ENCODE data around the gene PATE3. TPM values are rescaled to one million over a fixed set of nuclear protein-coding genes. Genes with fewer than 3 reads are reported as not detected.

PATE3 gene
- total and polyA plus RNA-seq, 10 of the 15 experiments (the other 5 are each of a cell fraction or from before 2014, with no cell fraction given) = not detected

DNA sequence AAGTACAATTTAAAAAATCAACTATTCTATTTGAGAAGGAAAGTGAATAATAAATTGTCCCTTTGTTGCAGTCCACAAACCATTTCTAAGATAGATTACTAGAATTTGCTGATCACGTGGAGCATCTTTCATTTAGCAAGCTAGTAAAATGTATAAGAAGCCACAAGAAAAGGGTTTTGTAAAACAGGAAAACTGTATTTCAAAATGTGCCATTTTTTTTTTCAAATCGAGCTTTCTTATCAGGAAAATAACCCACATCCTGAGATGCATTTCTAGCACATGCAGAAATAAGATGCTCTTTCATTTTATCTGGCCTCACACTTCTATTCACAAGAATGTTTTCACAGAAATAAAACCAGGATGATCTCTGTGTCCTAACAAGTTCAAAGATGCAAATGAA is 3.2 kb upstream of the PATE3 start:
- RAD21 ChIA-PET (ENCODE audit: unreplicated experiment) = no interaction called here
- BruUV-seq (replicated peaks) = no TSS peak
- H3K4me3 ChIP-seq = no peak overlapping the region

DNA sequence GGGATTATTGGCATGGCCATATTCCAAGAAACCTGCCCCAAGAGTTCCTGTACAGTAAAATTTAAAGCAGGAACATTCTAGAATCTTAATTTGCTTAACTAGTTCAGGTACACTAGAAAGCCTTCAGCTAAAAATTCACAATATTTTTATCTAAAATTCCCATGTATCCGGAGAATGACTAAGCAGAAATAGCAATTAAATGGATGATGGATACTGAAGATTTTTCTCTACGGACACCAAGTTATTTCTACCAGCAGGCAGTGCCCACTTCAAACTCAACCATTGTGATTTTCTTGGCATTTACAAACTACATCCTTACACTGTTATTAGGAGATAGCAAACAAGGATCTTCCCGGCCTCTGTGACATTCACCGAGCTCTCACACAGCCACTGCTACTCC is 2.9 kb downstream of the PATE3 start:
- no peak for DNase-seq (ENCODE audit: low read depth, low spot score)
- Histone ChIP-seq H3K4me1 (ENCODE audit: control insufficient read depth, insufficient read depth, low read length) (no peaks in the 10 kb centered on the region), H3K27ac (ENCODE audit: control insufficient read depth, insufficient read depth) (no peak overlapping the region), H3K27me3 (replicated peaks in 1 of 2; ENCODE audit: control insufficient read depth in 2 of 2, insufficient read depth in 2 of 2, low read length in 1 of 2) (no peaks in the 10 kb centered on the region), H3K79me2 (ENCODE audit: control insufficient read depth, insufficient read depth, low read length) (no peaks in the 10 kb centered on the region), H3K4me3 (no peak overlapping the region), H3K36me3 (ENCODE audit: control insufficient read depth in 2 of 2, insufficient read depth in 2 of 2, low read length in 1 of 2) (no peaks in the 10 kb centered on the region), H3K9me3 (replicated peaks; ENCODE audit: control insufficient read depth, insufficient read depth, low read length) (no peaks in the 10 kb centered on the region), H3K9ac (ENCODE audit: control insufficient read depth, insufficient read depth, low read length) (no peak overlapping the region), H4K20me1 (ENCODE audit: control insufficient read depth, insufficient read depth) (no peaks in the 10 kb centered on the region), H3K4me2 (ENCODE audit: control insufficient read depth, insufficient read depth) (no peak overlapping the region), H2AFZ (ENCODE audit: control insufficient read depth, low read depth, low read length) (no peak overlapping the region)
- ChIA-PET SMC1A (ENCODE audit: uncharacterized antibody, unreplicated experiment) (no interaction called here), POLR2A (no interaction called here), CTCF (no interaction called here), RAD21 (ENCODE audit: unreplicated experiment) (no interaction called here)
- ATAC-seq = no peak
- FAIRE-seq = no peak
- no TSS peak for BruUV-seq (replicated peaks)
- intact Hi-C loops (cut with micrococcal nuclease; ENCODE audit: unreplicated experiment) = no loop called here
- 66% methylated on average over 4 of the region's 4 CpGs for WGBS (ENCODE audit: insufficient coverage, insufficient replicate concordance, low lambda C conversion rate, missing lambda C conversion rate)
- in situ Hi-C loops (cut with MboI) = no loop called here
- no peak for TF ChIP-seq SP1 (IDR thresholded peaks at IDR 0.05; ENCODE audit: low read depth, low read length)
- no peak for TF ChIP-seq BRCA1 (IDR thresholded peaks at IDR 0.05; ENCODE audit: low read depth, low read length)
- no peak for TF ChIP-seq JUNB (IDR thresholded peaks at IDR 0.05)
- TF ChIP-seq, protein P1, sequence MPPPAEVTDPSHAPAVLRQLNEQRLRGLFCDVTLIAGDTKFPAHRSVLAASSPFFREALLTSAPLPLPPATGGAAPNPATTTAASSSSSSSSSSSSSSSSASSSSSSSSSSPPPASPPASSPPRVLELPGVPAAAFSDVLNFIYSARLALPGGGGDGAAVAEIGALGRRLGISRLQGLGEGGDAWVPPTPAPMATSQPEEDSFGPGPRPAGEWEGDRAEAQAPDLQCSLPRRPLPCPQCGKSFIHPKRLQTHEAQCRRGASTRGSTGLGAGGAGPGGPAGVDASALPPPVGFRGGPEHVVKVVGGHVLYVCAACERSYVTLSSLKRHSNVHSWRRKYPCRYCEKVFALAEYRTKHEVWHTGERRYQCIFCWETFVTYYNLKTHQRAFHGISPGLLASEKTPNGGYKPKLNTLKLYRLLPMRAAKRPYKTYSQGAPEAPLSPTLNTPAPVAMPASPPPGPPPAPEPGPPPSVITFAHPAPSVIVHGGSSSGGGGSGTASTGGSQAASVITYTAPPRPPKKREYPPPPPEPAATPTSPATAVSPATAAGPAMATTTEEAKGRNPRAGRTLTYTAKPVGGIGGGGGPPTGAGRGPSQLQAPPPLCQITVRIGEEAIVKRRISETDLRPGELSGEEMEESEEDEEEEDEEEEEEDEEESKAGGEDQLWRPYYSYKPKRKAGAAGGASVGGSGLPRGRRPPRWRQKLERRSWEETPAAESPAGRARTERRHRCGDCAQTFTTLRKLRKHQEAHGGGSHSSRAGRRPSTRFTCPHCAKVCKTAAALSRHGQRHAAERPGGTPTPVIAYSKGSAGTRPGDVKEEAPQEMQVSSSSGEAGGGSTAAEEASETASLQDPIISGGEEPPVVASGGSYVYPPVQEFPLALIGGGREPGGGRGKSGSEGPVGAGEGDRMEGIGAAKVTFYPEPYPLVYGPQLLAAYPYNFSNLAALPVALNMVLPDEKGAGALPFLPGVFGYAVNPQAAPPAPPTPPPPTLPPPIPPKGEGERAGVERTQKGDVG (CRISPR knock-in tag; IDR thresholded peaks at IDR 0.05) = no peak
- TF ChIP-seq TBL1XR1 (IDR thresholded peaks at IDR 0.05; ENCODE audit: low read depth, low read length) = no peak
- TF ChIP-seq, protein P2, sequence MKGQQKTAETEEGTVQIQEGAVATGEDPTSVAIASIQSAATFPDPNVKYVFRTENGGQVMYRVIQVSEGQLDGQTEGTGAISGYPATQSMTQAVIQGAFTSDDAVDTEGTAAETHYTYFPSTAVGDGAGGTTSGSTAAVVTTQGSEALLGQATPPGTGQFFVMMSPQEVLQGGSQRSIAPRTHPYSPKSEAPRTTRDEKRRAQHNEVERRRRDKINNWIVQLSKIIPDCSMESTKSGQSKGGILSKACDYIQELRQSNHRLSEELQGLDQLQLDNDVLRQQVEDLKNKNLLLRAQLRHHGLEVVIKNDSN (IDR thresholded peaks at IDR 0.05; ENCODE audit: borderline replicate concordance, extremely low read length, insufficient read depth, low read depth, low read length) = no peak
- TF ChIP-seq, protein P3, sequence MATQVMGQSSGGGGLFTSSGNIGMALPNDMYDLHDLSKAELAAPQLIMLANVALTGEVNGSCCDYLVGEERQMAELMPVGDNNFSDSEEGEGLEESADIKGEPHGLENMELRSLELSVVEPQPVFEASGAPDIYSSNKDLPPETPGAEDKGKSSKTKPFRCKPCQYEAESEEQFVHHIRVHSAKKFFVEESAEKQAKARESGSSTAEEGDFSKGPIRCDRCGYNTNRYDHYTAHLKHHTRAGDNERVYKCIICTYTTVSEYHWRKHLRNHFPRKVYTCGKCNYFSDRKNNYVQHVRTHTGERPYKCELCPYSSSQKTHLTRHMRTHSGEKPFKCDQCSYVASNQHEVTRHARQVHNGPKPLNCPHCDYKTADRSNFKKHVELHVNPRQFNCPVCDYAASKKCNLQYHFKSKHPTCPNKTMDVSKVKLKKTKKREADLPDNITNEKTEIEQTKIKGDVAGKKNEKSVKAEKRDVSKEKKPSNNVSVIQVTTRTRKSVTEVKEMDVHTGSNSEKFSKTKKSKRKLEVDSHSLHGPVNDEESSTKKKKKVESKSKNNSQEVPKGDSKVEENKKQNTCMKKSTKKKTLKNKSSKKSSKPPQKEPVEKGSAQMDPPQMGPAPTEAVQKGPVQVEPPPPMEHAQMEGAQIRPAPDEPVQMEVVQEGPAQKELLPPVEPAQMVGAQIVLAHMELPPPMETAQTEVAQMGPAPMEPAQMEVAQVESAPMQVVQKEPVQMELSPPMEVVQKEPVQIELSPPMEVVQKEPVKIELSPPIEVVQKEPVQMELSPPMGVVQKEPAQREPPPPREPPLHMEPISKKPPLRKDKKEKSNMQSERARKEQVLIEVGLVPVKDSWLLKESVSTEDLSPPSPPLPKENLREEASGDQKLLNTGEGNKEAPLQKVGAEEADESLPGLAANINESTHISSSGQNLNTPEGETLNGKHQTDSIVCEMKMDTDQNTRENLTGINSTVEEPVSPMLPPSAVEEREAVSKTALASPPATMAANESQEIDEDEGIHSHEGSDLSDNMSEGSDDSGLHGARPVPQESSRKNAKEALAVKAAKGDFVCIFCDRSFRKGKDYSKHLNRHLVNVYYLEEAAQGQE (IDR thresholded peaks at IDR 0.05; ENCODE audit: low read depth, low read length) = no peak

More for the DNA sequence above, 3.2 kb upstream of the PATE3 start:
- Histone ChIP-seq H3K27me3 (replicated peaks in 1 of 2; ENCODE audit: control insufficient read depth in 2 of 2, insufficient read depth in 2 of 2, low read length in 1 of 2) (no peaks in the 10 kb centered on the region), H3K27ac (ENCODE audit: control insufficient read depth, insufficient read depth) (no peak overlapping the region), H2AFZ (ENCODE audit: control insufficient read depth, low read depth, low read length) (no peak overlapping the region), H3K9ac (ENCODE audit: control insufficient read depth, insufficient read depth, low read length) (no peak overlapping the region), H3K36me3 (ENCODE audit: control insufficient read depth in 2 of 2, insufficient read depth in 2 of 2, low read length in 1 of 2) (no peaks in the 10 kb centered on the region), H3K4me2 (ENCODE audit: control insufficient read depth, insufficient read depth) (no peak overlapping the region), H3K79me2 (ENCODE audit: control insufficient read depth, insufficient read depth, low read length) (no peaks in the 10 kb centered on the region), H3K9me3 (replicated peaks; ENCODE audit: control insufficient read depth, insufficient read depth, low read length) (no peaks in the 10 kb centered on the region), H4K20me1 (ENCODE audit: control insufficient read depth, insufficient read depth) (no peaks in the 10 kb centered on the region), H3K4me1 (ENCODE audit: control insufficient read depth, insufficient read depth, low read length) (no peaks in the 10 kb centered on the region)
- ChIA-PET SMC1A (ENCODE audit: uncharacterized antibody, unreplicated experiment) (no interaction called here), CTCF (no interaction called here), POLR2A (no interaction called here)
- FAIRE-seq (no peak), ATAC-seq (no peak), DNase-seq (ENCODE audit: low read depth, low spot score) (no peak)
- no peak for TF ChIP-seq STAT1 (conservative IDR thresholded peaks at IDR 0.05)
- no peak for TF ChIP-seq FOXK2 (IDR thresholded peaks at IDR 0.05)
- TF ChIP-seq RAD21 (IDR thresholded peaks at IDR 0.05; ENCODE audit: insufficient read depth, low read depth, low read length) = no peak
- in situ Hi-C loops (cut with MboI) (no loop called here), intact Hi-C loops (cut with micrococcal nuclease; ENCODE audit: unreplicated experiment) (no loop called here)
- WGBS (ENCODE audit: insufficient coverage, insufficient replicate concordance, low lambda C conversion rate, missing lambda C conversion rate) = 11% methylated on average over 2 of the region's 2 CpGs
